ENCODE measurements around the gene IRF2BPL. TPM values are rescaled to one million over a fixed set of nuclear protein-coding genes. Genes with fewer than 3 reads are reported as not detected.

Gene IRF2BPL
- total RNA-seq, 1 experiment from 2014 or later, result 74.6 TPM

DNA sequence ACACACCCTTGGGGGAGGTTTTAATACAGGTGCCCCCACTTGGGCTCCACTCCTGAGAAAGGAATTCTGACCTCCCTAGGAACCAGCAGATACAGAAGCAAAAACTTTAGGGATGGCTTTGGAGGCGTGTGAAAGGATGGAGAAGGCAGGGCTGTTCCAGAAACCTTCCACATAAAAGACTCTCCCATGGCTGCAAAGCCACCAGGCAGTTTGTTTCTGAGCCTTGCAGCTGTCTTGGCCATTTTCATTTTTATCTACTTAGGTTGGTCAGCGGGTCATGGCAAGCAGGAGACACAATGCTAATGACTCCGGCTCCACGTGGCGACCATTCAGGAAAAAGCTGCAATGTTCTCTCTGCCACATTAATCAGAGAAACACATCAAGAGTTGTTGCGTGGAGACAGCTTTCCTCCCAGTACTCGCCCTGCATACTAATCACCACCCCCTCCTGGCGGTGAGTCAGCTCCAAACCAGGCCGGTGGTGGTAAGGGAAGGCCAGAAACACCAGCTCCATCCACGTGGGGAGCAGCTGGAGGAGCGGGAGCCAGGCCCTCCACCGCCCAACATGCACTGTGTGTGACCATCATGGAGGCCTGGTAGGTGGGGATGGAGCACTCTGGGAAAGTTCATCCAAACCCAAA lies 30.9 kb upstream of the IRF2BPL start (continued):
- TF ChIP-seq POLR2AphosphoS5 (IDR thresholded peaks at IDR 0.05; ENCODE audit: low read depth, low read length) (0 out of 2 replicates have a peak, but pooled peaks have one; percentile 27), EZH2phosphoT487 (IDR thresholded peaks at IDR 0.05; ENCODE audit: borderline replicate concordance) (no peak), EZH2 (IDR thresholded peaks at IDR 0.05) (no peak), ZNF274 (IDR thresholded peaks at IDR 0.05; ENCODE audit: low read depth, low read length) (no peak)

GRCh38 chr14:77058785-77059184 lies 30.3 kb upstream of the IRF2BPL start:
- peak overlapping the region; percentile 40; the same call in 1 of the 2 replicates for H3K27ac ChIP-seq (ENCODE audit: low read depth, low read length)

More at GRCh38 chr14:77058785-77059184, 30.3 kb upstream of the IRF2BPL start:
- intact Hi-C loops (cut with micrococcal nuclease), result loop anchor here (2.0 kb wide), 1 partner anchor 112 kb away; no protein-coding TSS in a partner anchor
- TF ChIP-seq ZFX (IDR thresholded peaks at IDR 0.05), result no peak
- no peak for TF ChIP-seq TCF7L2 (IDR thresholded peaks at IDR 0.05; ENCODE audit: borderline replicate concordance, extremely low read depth, insufficient read depth, insufficient read length)
- TF ChIP-seq CEBPB (IDR thresholded peaks at IDR 0.05; ENCODE audit: low read depth), result no peak
- no peak for TF ChIP-seq FOSL1 (IDR thresholded peaks at IDR 0.05; ENCODE audit: low read depth)
- TF ChIP-seq POLR2AphosphoS5 (IDR thresholded peaks at IDR 0.05; ENCODE audit: low read depth, low read length), result no peak
- no peak for TF ChIP-seq ELF1 (IDR thresholded peaks at IDR 0.05; ENCODE audit: borderline replicate concordance, low read depth)
- TF ChIP-seq EZH2phosphoT487 (IDR thresholded peaks at IDR 0.05; ENCODE audit: borderline replicate concordance), result no peak
- no peak for TF ChIP-seq SP1 (IDR thresholded peaks at IDR 0.05; ENCODE audit: low read depth)
- TF ChIP-seq ATF3 (IDR thresholded peaks at IDR 0.05), result no peak
- TF ChIP-seq SRF (IDR thresholded peaks at IDR 0.05; ENCODE audit: low read depth), result no peak
- H2AFZ ChIP-seq (ENCODE audit: low read depth, low read length, poor library complexity, severe bottlenecking), result no peak overlapping the region
- H3K9me3 ChIP-seq (ENCODE audit: control insufficient read depth in 1 of 2, insufficient read depth in 1 of 2, low read depth in 1 of 2, low read length in 2 of 2), result no peaks in the 10 kb centered on the region
- H3K27me3 ChIP-seq (ENCODE audit: insufficient read depth, low read length), result no peaks in the 10 kb centered on the region
- ATAC-seq, result no peak
- no peak for DNase-seq (ENCODE audit: low read depth, low spot score)
- H3K4me2 ChIP-seq (ENCODE audit: low read length), result peak overlapping the region; percentile 59
- peaks cover 15 to 31% of the 10 kb centered on the region in 2 experiments for H3K4me1 ChIP-seq (ENCODE audit: control insufficient read depth in 1 of 2, insufficient read depth in 2 of 2, low read length in 2 of 2)
- H4K20me1 ChIP-seq (ENCODE audit: insufficient read depth), result no peaks in the 10 kb centered on the region
- no peak overlapping the region for H3K4me3 ChIP-seq (replicated peaks in 1 of 2; ENCODE audit: low read depth in 1 of 2, low read length in 2 of 2)
- no TSS peak for BruUV-seq (replicated peaks)
- peak overlapping the region; percentile 24; the same call in 1 of the 2 replicates for H3K9ac ChIP-seq (ENCODE audit: low read length)
- CTCF ChIA-PET, result interaction anchor here (0.8 to 3.3 kb wide), 7 partner anchors 9 to 182 kb away, joined by 3 to 22 read pairs (median 6); no protein-coding TSS in a partner anchor
- H3K79me2 ChIP-seq (ENCODE audit: insufficient read depth, low read length), result no peaks in the 10 kb centered on the region
- RAD21 ChIA-PET (ENCODE audit: low non-redundant PET in 1 of 2, low total read pairs in 2 of 2, uncharacterized antibody in 2 of 2, unreplicated experiment in 2 of 2), result interaction anchor here (0.6 to 1.8 kb wide), 8 partner anchors 14 to 185 kb away, joined by 3 to 8 read pairs (median 3); no protein-coding TSS in a partner anchor
- no peaks in the 10 kb centered on the region for H3K9me2 ChIP-seq (ENCODE audit: insufficient read depth)
- no peaks in the 10 kb centered on the region for H3K36me3 ChIP-seq (ENCODE audit: control insufficient read depth in 1 of 2, insufficient read depth in 2 of 2, low read length in 2 of 2)
- POLR2A ChIA-PET, result interaction anchor here (1.6 to 2.1 kb wide), 3 partner anchors 13 to 183 kb away, joined by 6 to 7 read pairs (median 7); no protein-coding TSS in a partner anchor
